H1 (cell line): ENCODE results near the gene PPP1R12B. TPM values are rescaled to one million over a fixed set of nuclear protein-coding genes. Genes with fewer than 3 reads are reported as not detected.

Source experiments
- polyA plus RNA-seq, 7 experiments: library from polyadenylated mRNA; depleted of rRNA in 3 of 7; stranded (reverse) in 5 of 7; unstranded in 2 of 7; fragments of >200 nt in 5 of 7; fragments of 200-250 nt in 2 of 7; gene quantifications; 1 replicate in 5 of 7; 2 replicates in 1 of 7; 4 replicates in 1 of 7; pipeline versions ENCODE4 v1.2.1 to v1.2.3, GENCODE V29; 2011 to 2013; ENCODE audit warnings: missing spikeins in 2 of 7, mixed read lengths in 2 of 7
- total RNA-seq: library from RNA; stranded (reverse); fragmentation: NEBNext Ultra II Directional; extraction: Animal tissue kit (Norgen Biotek cat#: 25700); gene quantifications from 2 replicates; pipeline ENCODE4 v1.2.1, GENCODE V29; 2021
- TF ChIP-seq, protein P1 (sequence below), 3 experiments: IDR thresholded peaks; 1 replicate in 2 of 3; 2 replicates in 1 of 3; pipeline versions ENCODE4 v1.5.1 to v1.6.1; 2011; ENCODE audit warnings: low read length in 3 of 3, mild to moderate bottlenecking in 3 of 3, inconsistent platforms in 2 of 3, low read depth in 1 of 3, moderate library complexity in 1 of 3; ENCODE audit not compliant: insufficient read depth in 1 of 3; ENCODE audit errors: control extremely low read depth in 1 of 3

PPP1R12B gene
- total and polyA plus RNA-seq, 2 of the 8 experiments (the other 6 are each of a cell fraction or from before 2014, with no cell fraction given) = 7.9 to 18.7 TPM

DNA sequence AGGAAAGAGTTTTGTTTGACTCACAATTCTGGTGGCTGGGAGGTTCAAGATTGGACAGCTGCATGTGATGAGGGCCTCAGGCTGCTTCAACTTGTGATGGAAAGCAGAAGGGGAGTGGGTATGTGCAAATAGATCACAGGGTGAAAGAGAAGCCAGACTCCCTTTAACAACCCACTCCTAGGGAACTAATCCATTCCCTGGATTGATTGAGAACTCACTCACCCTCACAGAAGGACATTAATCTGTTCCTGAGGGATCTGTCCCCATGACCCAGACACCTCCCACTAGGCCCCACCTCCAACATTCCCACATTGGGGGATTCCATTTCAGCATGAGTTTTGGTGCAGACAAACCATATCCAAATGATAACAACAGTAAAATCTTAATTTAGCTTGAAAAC is 32.3 kb upstream of the PPP1R12B start (continued):
- TF ChIP-seq, protein P1, sequence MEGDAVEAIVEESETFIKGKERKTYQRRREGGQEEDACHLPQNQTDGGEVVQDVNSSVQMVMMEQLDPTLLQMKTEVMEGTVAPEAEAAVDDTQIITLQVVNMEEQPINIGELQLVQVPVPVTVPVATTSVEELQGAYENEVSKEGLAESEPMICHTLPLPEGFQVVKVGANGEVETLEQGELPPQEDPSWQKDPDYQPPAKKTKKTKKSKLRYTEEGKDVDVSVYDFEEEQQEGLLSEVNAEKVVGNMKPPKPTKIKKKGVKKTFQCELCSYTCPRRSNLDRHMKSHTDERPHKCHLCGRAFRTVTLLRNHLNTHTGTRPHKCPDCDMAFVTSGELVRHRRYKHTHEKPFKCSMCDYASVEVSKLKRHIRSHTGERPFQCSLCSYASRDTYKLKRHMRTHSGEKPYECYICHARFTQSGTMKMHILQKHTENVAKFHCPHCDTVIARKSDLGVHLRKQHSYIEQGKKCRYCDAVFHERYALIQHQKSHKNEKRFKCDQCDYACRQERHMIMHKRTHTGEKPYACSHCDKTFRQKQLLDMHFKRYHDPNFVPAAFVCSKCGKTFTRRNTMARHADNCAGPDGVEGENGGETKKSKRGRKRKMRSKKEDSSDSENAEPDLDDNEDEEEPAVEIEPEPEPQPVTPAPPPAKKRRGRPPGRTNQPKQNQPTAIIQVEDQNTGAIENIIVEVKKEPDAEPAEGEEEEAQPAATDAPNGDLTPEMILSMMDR (IDR thresholded peaks at IDR 0.05; ENCODE audit: control extremely low read depth in 1 of 3, insufficient read depth in 1 of 3, low read depth in 1 of 3, low read length in 3 of 3) = no peak
